Lower leg skin (tissue), 4 donors: ENCODE data around the gene ATXN1L. TPM values are rescaled to one million over a fixed set of nuclear protein-coding genes. Genes with fewer than 3 reads are reported as not detected.

ENCODE experiments used
- DNase-seq, 2 donors: peaks; one replicate each; pipeline ENCODE4 v3.0.0-alpha.2; 2019; ENCODE audit warnings: low spot score in 2 of 2
- H3K4me3 ChIP-seq: fragments of 200-600 bp; sonication (generic); 2 replicates; pipeline ENCODE4 v1.5.1; 2017; ENCODE audit warnings: mild to moderate bottlenecking, low read depth; ENCODE audit not compliant: poor library complexity, severe bottlenecking
- CTCF ChIP-seq, 3 donors: fragments of 450-650 bp; IDR thresholded peaks; one replicate each; pipeline ENCODE4 v1.5.1; 2016; ENCODE audit warnings: antibody characterized with exemption in 3 of 3, mild to moderate bottlenecking in 3 of 3, moderate library complexity in 2 of 3
- POLR2A ChIP-seq, 2 donors: fragments of 450-650 bp; IDR thresholded peaks; one replicate each; pipeline ENCODE4 v1.6.1; 2016 to 2017; ENCODE audit warnings: antibody characterized with exemption in 2 of 2, mild to moderate bottlenecking in 1 of 2, moderate library complexity in 1 of 2
- WGBS, 2 donors: methylation state at CpG; one replicate each; pipeline ENCODE4 v1.1.5; 2018; 5-methylcytosine and 5-hydroxymethylcytosine counted together
- intact Hi-C: fragments of 100-400 bp; cut with DNase I; formaldehyde crosslinking; loops from one replicate; pipeline ENCODE4 v1.15.0; 2023; ENCODE audit warnings: low total_unique reads
- total RNA-seq, 4 donors: library from RNA; depleted of rRNA; stranded (reverse); fragments of >200 nt; gene quantifications; one replicate each; pipeline ENCODE4 v1.1.0, GENCODE V29; 2016

ATXN1L gene
- total RNA-seq, 4 donors from 2014 or later: 21.8 to 29.7 (median 27.2) TPM

- no peak for TF ChIP-seq CTCF (IDR thresholded peaks at IDR 0.05)
- no peak for TF ChIP-seq POLR2A (IDR thresholded peaks at IDR 0.05)
- WGBS, 2 donors: 93 to 100% methylated on average over 1 of the region's 1 CpG
Observed at GRCh38 chr16:71869089-71869488, 23.3 kb downstream of the ATXN1L start.

GRCh38 chr16:71870818-71871217, 25.0 kb downstream of the ATXN1L start:
- H3K4me3 ChIP-seq: no peak overlapping the region
- TF ChIP-seq CTCF (IDR thresholded peaks at IDR 0.05): no peak
- no peak for TF ChIP-seq POLR2A (IDR thresholded peaks at IDR 0.05)
- WGBS, 2 donors: 94 to 97% methylated on average over 2 of the region's 2 CpGs
- intact Hi-C loops: no loop called here
- DNase-seq: no peak

More at GRCh38 chr16:71869089-71869488, 23.3 kb downstream of the ATXN1L start:
- DNase-seq: no peak
- H3K4me3 ChIP-seq: no peak overlapping the region
- intact Hi-C loops: no loop called here

GRCh38 chr16:71873199-71873598, 27.4 kb downstream of the ATXN1L start:
- intact Hi-C loops: no loop called here
- 89 to 94% methylated on average over 4 of the region's 4 CpGs for WGBS, 2 donors
- peak in 1 of 2 donors; percentile 12 for DNase-seq
- H3K4me3 ChIP-seq: no peak overlapping the region
- TF ChIP-seq CTCF (IDR thresholded peaks at IDR 0.05) (no peak), POLR2A (IDR thresholded peaks at IDR 0.05) (no peak)

- TF ChIP-seq POLR2A (IDR thresholded peaks at IDR 0.05): no peak
- TF ChIP-seq CTCF (IDR thresholded peaks at IDR 0.05): no peak
- intact Hi-C loops: loop anchor here (5.0 kb wide), 1 partner anchor 1683 kb away; no protein-coding TSS in a partner anchor
- WGBS, 2 donors: 57 to 81% methylated on average over 4 of the region's 4 CpGs
- DNase-seq: no peak
- H3K4me3 ChIP-seq: no peak overlapping the region
Observed at GRCh38 chr16:71878911-71879310, 33.1 kb downstream of the ATXN1L start.

- no peak for TF ChIP-seq POLR2A (IDR thresholded peaks at IDR 0.05)
- TF ChIP-seq CTCF (IDR thresholded peaks at IDR 0.05): no peak
- H3K4me3 ChIP-seq: no peak overlapping the region
- intact Hi-C loops: loop anchor here (10.0 kb wide), 1 partner anchor 75 kb away; the partner anchor contains the start of gene AP1G1
- DNase-seq: peak in 1 of 2 donors; percentile 24
- WGBS, 2 donors: 69% methylated on average over 4 of the region's 4 CpGs
Observed at GRCh38 chr16:71880176-71880575, 34.4 kb downstream of the ATXN1L start.
